Mucosa of descending colon (tissue), 3 donors: ENCODE measurements around the gene KRT6B. TPM values are rescaled to one million over a fixed set of nuclear protein-coding genes. Genes with fewer than 3 reads are reported as not detected.
A peak's percentile ranks its signal among the peaks of the same experiment; 100 is the strongest.

ENCODE experiments used
- ATAC-seq: fragments of 200-7000 bp; cut with Tn5 transposase; one replicate; pipeline ENCODE4 v1.9.1; 2020; ENCODE audit warnings: mild to moderate bottlenecking, moderate library complexity
- DNase-seq, 3 donors: peaks; one replicate each; pipeline ENCODE4 v3.0.0-alpha.2; 2020
- H3K36me3 ChIP-seq: fragments of 200-600 bp; one replicate; pipeline ENCODE4 v1.8.0; 2021; ENCODE audit warnings: low read depth, mild to moderate bottlenecking
- H3K4me1 ChIP-seq: fragments of 200-600 bp; one replicate; pipeline ENCODE4 v1.8.0; 2021; ENCODE audit warnings: low read depth, mild to moderate bottlenecking
- H3K4me3 ChIP-seq: fragments of 200-600 bp; one replicate; pipeline ENCODE4 v1.8.0; 2021; ENCODE audit warnings: mild to moderate bottlenecking
- H3K9me3 ChIP-seq: fragments of 200-600 bp; one replicate; pipeline ENCODE4 v1.8.0; 2021; ENCODE audit warnings: mild to moderate bottlenecking
- intact Hi-C, 2 donors: fragments of 100-400 bp; cut with DNase I in 1 of 2; cut with micrococcal nuclease in 1 of 2; formaldehyde crosslinking; loops; one replicate each; pipeline versions ENCODE4 v1.11.0 to v1.11.1; 2022; cut with DNase I, micrococcal nuclease
- total RNA-seq, 3 donors: library from RNA; stranded (reverse); fragmentation: NEBNext Ultra II Directional in 2 of 3; extraction: Animal tissue kit (Norgen Biotek cat#: 25700) in 2 of 3; gene quantifications; one replicate each; pipeline versions ENCODE4 v1.2.1 to v1.2.4, GENCODE V29; 2021 to 2023
- TF ChIP-seq, protein P1 (sequence below): fragments of 200-600 bp; IDR thresholded peaks from one replicate; pipeline ENCODE4 v1.8.0; 2022; ENCODE audit warnings: antibody characterized with exemption, mild to moderate bottlenecking
- donor health status: DM: no; HTN: no; CAD: no; lungs with moderate emphysema.
- donor health status: DM: no; HTN: no; CAD: no.
- donor health status: DM: no; HTN: yes; CAD: no.

Gene KRT6B
- total RNA-seq, 3 donors from 2014 or later: not detected

DNA sequence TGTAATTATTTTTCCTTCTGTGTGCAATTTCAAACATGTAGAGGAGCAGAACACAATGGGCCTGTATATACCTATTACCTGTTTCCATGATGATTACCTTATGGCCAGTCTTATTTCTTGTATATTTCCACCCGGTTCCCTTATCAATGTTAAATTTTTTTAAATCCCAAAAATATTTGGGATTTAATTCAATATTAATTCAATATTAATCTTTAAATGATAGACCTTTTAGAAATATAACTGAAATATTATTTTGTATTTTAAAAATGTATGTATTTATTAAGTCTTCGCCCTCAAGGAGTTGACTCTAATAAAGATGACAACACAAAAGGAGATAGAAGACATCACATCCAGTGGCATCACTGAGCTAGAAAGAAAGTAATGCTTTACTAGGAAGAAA lies 22.3 kb upstream of the KRT6B start:
- intact Hi-C loops: no loop called here
- Histone ChIP-seq H3K4me3 (no peak overlapping the region), H3K4me1 (no peaks in the 10 kb centered on the region), H3K36me3 (no peaks in the 10 kb centered on the region), H3K9me3 (no peaks in the 10 kb centered on the region)
- DNase-seq: no peak
- TF ChIP-seq, protein P1, sequence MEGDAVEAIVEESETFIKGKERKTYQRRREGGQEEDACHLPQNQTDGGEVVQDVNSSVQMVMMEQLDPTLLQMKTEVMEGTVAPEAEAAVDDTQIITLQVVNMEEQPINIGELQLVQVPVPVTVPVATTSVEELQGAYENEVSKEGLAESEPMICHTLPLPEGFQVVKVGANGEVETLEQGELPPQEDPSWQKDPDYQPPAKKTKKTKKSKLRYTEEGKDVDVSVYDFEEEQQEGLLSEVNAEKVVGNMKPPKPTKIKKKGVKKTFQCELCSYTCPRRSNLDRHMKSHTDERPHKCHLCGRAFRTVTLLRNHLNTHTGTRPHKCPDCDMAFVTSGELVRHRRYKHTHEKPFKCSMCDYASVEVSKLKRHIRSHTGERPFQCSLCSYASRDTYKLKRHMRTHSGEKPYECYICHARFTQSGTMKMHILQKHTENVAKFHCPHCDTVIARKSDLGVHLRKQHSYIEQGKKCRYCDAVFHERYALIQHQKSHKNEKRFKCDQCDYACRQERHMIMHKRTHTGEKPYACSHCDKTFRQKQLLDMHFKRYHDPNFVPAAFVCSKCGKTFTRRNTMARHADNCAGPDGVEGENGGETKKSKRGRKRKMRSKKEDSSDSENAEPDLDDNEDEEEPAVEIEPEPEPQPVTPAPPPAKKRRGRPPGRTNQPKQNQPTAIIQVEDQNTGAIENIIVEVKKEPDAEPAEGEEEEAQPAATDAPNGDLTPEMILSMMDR: no peak
- no peak for ATAC-seq

DNA sequence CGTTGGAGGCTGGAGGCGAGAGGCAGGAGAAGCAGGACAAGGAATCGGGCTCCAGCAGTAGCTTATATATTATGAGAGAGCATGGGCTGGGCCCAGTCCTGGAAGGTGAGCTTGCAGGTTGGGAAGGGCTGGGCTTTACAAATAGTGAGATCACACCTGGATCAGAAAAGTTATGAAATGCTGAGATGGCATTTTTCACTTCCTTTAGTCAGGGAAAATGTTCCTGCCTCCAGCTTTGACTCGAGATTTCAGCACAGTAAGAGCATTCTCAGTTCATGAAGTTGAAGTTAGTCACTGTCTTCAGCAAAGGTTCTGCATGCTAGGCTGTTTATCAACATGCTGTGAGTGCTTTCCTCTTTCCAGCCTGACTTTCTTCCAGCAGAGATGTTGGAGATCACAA lies 21.8 kb upstream of the KRT6B start, which contains the start of gene KRT6C:
Gene KRT6C (minus strand): TSS at position 38 of the 400 bp plus-strand sequence. CDS start 68 bp downstream, outside the sequence.
- peak; percentile 77 for ATAC-seq
- intact Hi-C loops: no loop called here

DNA sequence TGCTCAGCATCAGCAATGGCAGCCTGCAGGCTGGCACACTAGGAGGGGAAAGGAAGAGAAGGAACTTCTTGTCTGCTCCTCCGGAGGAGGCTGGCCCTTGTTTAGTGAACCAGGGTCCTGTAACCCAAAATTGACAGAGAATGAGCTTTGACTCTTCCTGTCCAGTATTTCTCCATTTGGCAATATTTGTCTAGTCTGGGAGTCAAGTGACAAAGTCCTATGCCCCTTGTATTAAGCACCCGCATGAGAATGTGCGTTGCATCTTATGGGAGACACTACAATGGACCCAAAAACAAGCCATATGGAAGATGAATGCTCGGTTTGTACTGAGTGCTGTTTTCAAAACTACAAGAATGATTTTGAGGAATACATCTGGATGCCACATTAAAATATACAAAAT lies 17.9 kb upstream of the KRT6B start:
- Histone ChIP-seq H3K4me3 (no peak overlapping the region), H3K4me1 (no peaks in the 10 kb centered on the region), H3K9me3 (no peaks in the 10 kb centered on the region), H3K36me3 (no peaks in the 10 kb centered on the region)
- TF ChIP-seq, protein P1: no peak
- intact Hi-C loops: no loop called here
- no peak for ATAC-seq
- DNase-seq: no peak

More for the DNA sequence above, 21.8 kb upstream of the KRT6B start, which contains the start of gene KRT6C:
- Histone ChIP-seq H3K36me3 (no peaks in the 10 kb centered on the region), H3K9me3 (no peaks in the 10 kb centered on the region), H3K4me3 (no peak within 1 kb of the TSS), H3K4me1 (no peaks in the 10 kb centered on the region)
- TF ChIP-seq, protein P1: no peak
- no peak for DNase-seq

DNA sequence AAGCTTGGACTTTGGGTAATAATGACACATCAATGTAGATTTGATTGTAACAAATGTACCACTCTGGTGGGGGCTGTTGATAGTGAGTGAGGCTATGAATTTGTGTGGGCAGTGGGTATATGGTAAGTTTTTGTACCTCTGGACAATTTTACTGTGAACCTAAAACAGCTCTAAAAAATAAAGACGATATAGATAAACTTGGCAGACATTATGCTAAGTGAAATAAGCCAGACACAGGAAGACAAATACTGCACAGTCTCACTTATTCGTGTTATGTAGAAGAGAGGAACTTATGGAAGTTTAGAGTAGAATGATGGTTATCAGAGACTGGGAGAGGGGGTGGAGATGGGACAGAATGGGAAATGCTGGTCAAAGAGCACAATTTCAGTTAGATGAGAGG lies 13.0 kb upstream of the KRT6B start:
- no peaks in the 10 kb centered on the region for H3K4me1 ChIP-seq

DNA sequence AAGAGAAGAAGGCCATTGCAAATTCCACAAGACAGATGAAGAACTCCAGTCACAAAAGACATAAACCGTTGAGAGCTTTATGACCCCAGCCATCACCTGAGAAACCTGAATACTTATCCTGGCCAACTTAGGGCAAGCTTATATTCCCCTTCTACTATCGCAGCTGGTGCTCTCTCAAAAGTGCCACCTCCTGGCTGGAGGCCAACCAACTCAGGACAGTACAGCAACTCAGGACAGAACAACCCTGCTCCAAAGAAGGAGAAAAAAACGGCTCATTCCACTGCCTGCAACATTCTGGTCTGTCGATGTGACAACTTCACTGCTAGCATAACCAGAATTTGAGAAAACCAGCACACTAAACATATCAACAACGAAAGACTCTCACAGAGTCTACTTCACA lies 9.7 kb upstream of the KRT6B start:
- Histone ChIP-seq H3K4me3 (no peak overlapping the region), H3K4me1 (no peaks in the 10 kb centered on the region), H3K36me3 (no peaks in the 10 kb centered on the region), H3K9me3 (no peaks in the 10 kb centered on the region)
- TF ChIP-seq, protein P1: no peak
- intact Hi-C loops: no loop called here
- ATAC-seq: no peak
- DNase-seq: peak in 1 of 3 donors; percentile 38

More for the DNA sequence above, 13.0 kb upstream of the KRT6B start:
- no peaks in the 10 kb centered on the region for H3K36me3 ChIP-seq
- TF ChIP-seq, protein P1: no peak
- no peak overlapping the region for H3K4me3 ChIP-seq
- intact Hi-C loops: no loop called here
- no peaks in the 10 kb centered on the region for H3K9me3 ChIP-seq
- DNase-seq (no peak), ATAC-seq (no peak)

DNA sequence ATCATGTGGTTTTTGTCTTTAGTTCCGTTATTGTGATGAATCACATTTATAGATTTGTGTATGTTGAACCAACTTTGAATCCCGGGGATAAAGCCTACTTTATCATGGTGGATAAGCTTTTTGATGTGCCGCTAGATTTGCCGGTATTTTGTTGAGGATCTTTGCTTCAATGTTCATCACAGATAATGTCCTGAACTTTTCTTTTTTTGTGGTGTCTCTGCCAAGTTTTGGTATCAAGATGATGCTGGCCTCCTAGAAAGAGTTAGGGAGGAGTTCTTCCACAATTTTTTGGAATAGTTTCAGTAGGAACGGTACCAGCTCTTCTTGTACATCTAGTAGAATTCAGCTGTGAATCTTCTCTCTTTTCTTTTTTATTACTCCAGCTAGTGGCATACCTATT lies 6.9 kb upstream of the KRT6B start:
- no peak for DNase-seq
- H3K4me3 ChIP-seq: no peak overlapping the region
- TF ChIP-seq, protein P1: no peak
- H3K9me3 ChIP-seq: no peaks in the 10 kb centered on the region
- no peaks in the 10 kb centered on the region for H3K36me3 ChIP-seq
- ATAC-seq: no peak
- intact Hi-C loops: no loop called here
- H3K4me1 ChIP-seq: peaks cover 8% of the 10 kb centered on the region
